ENCODE data around the gene SMPD3. TPM values are rescaled to one million over a fixed set of nuclear protein-coding genes. Genes with fewer than 3 reads are reported as not detected.

The SMPD3 gene
- total RNA-seq, 1 experiment from 2014 or later: 0.89 TPM

GRCh38 chr16:68367440-68367839, 80.9 kb downstream of the SMPD3 start:
- ATAC-seq: peak; percentile 7; the same call in 1 of the 2 replicates
- RAD21 ChIA-PET (ENCODE audit: low non-redundant PET in 1 of 2, low total read pairs in 2 of 2, uncharacterized antibody in 2 of 2, unreplicated experiment in 2 of 2): no interaction called here
- TF ChIP-seq ELF1 (IDR thresholded peaks at IDR 0.05; ENCODE audit: borderline replicate concordance, low read depth) (no peak), ZFX (IDR thresholded peaks at IDR 0.05) (no peak), YY1 (IDR thresholded peaks at IDR 0.05; ENCODE audit: extremely low read depth, insufficient replicate concordance, low read depth, low read length) (no peak), TCF7L2 (IDR thresholded peaks at IDR 0.05; ENCODE audit: borderline replicate concordance, extremely low read depth, insufficient read depth, insufficient read length) (no peak), EZH2 (IDR thresholded peaks at IDR 0.05) (no peak), POLR2AphosphoS5 (IDR thresholded peaks at IDR 0.05; ENCODE audit: low read depth, low read length) (no peak), POLR2A (IDR thresholded peaks at IDR 0.05; ENCODE audit: borderline replicate concordance, extremely low read depth, insufficient read depth, insufficient read length) (no peak), MAX (IDR thresholded peaks at IDR 0.05) (no peak), JUND (IDR thresholded peaks at IDR 0.05) (no peak)
- H3K9ac ChIP-seq (ENCODE audit: low read length): no peak overlapping the region
- H3K27ac ChIP-seq (ENCODE audit: low read depth, low read length): no peak overlapping the region
- DNase-seq (ENCODE audit: low read depth, low spot score): no peak
- POLR2A ChIA-PET: no interaction called here
- BruUV-seq (replicated peaks): no TSS peak
- H3K9me3 ChIP-seq (ENCODE audit: control insufficient read depth in 1 of 2, insufficient read depth in 1 of 2, low read depth in 1 of 2, low read length in 2 of 2): no peaks in the 10 kb centered on the region
- no peak overlapping the region for H3K4me3 ChIP-seq (replicated peaks in 1 of 2; ENCODE audit: low read depth in 1 of 2, low read length in 2 of 2)
- H3K36me3 ChIP-seq (ENCODE audit: control insufficient read depth in 1 of 2, insufficient read depth in 2 of 2, low read length in 2 of 2): no peaks in the 10 kb centered on the region
- H3K79me2 ChIP-seq (ENCODE audit: insufficient read depth, low read length): no peaks in the 10 kb centered on the region
- no peaks in the 10 kb centered on the region for H4K20me1 ChIP-seq (ENCODE audit: insufficient read depth)
- CTCF ChIA-PET: no interaction called here
- no peaks in the 10 kb centered on the region for H3K27me3 ChIP-seq (ENCODE audit: insufficient read depth, low read length)
- H3K4me1 ChIP-seq (ENCODE audit: control insufficient read depth in 1 of 2, insufficient read depth in 2 of 2, low read length in 2 of 2): peaks cover 0 to 6% of the 10 kb centered on the region in 2 experiments; a peak in 1 of 4 replicates
- H3K4me2 ChIP-seq (ENCODE audit: low read length): no peak overlapping the region
- H2AFZ ChIP-seq (ENCODE audit: low read depth, low read length, poor library complexity, severe bottlenecking): no peak overlapping the region
- no peaks in the 10 kb centered on the region for H3K9me2 ChIP-seq (ENCODE audit: insufficient read depth)
- intact Hi-C loops (cut with micrococcal nuclease): loop anchor here (1.0 kb wide), 1 partner anchor 143 kb away; no protein-coding TSS in a partner anchor

- peaks cover 0 to 6% of the 10 kb centered on the region in 2 experiments; a peak in 1 of 4 replicates for H3K4me1 ChIP-seq (ENCODE audit: control insufficient read depth in 1 of 2, insufficient read depth in 2 of 2, low read length in 2 of 2)
- BruUV-seq (replicated peaks): no TSS peak
- H3K9me2 ChIP-seq (ENCODE audit: insufficient read depth): no peaks in the 10 kb centered on the region
- ChIA-PET POLR2A (no interaction called here), CTCF (no interaction called here), RAD21 (ENCODE audit: low non-redundant PET in 1 of 2, low total read pairs in 2 of 2, uncharacterized antibody in 2 of 2, unreplicated experiment in 2 of 2) (no interaction called here)
- H3K4me2 ChIP-seq (ENCODE audit: low read length): no peak overlapping the region
- no peaks in the 10 kb centered on the region for H3K79me2 ChIP-seq (ENCODE audit: insufficient read depth, low read length)
- H3K9ac ChIP-seq (ENCODE audit: low read length): no peak overlapping the region
- no peaks in the 10 kb centered on the region for H3K36me3 ChIP-seq (ENCODE audit: control insufficient read depth in 1 of 2, insufficient read depth in 2 of 2, low read length in 2 of 2)
- H4K20me1 ChIP-seq (ENCODE audit: insufficient read depth): no peaks in the 10 kb centered on the region
- H3K27ac ChIP-seq (ENCODE audit: low read depth, low read length): no peak overlapping the region
- ATAC-seq (peak; percentile 83), DNase-seq (ENCODE audit: low read depth, low spot score) (peak; percentile 16)
- TF ChIP-seq EZH2phosphoT487 (IDR thresholded peaks at IDR 0.05; ENCODE audit: borderline replicate concordance) (no peak), RAD21 (IDR thresholded peaks at IDR 0.05; ENCODE audit: low read depth) (peak; percentile 63), CTCF (IDR thresholded peaks at IDR 0.05 in 2 of 3, conservative IDR thresholded peaks at IDR 0.05 in 1 of 3; ENCODE audit: borderline replicate concordance in 1 of 3, insufficient read depth in 1 of 3, low read depth in 2 of 3, low read length in 2 of 3) (peak; percentile 23 to 66 (median 48); a peak in 5 of 6 replicates), EGR1 (IDR thresholded peaks at IDR 0.05; ENCODE audit: low read depth) (no peak)
- H3K9me3 ChIP-seq (ENCODE audit: control insufficient read depth in 1 of 2, insufficient read depth in 1 of 2, low read depth in 1 of 2, low read length in 2 of 2): no peaks in the 10 kb centered on the region
- H3K4me3 ChIP-seq (replicated peaks in 1 of 2; ENCODE audit: low read depth in 1 of 2, low read length in 2 of 2): no peak overlapping the region
- H3K27me3 ChIP-seq (ENCODE audit: insufficient read depth, low read length): no peaks in the 10 kb centered on the region
- no peak overlapping the region for H2AFZ ChIP-seq (ENCODE audit: low read depth, low read length, poor library complexity, severe bottlenecking)
- intact Hi-C loops (cut with micrococcal nuclease): loop anchor here (1.0 kb wide), 1 partner anchor 143 kb away; no protein-coding TSS in a partner anchor
Observed at GRCh38 chr16:68367030-68367429, 81.3 kb downstream of the SMPD3 start.

All from HCT116 (cell line).